COR-L47 (cell line): ENCODE measurements around the gene ULBP3.

Experiments
- DNase-seq: peaks from one replicate; lab custom pipeline; 2025; lab: John Stamatoyannopoulos, UW

ULBP3 gene

GRCh38 chr6:150068720-150069648 lies at the start of gene ULBP3:
TSS of gene ULBP3 (minus strand) at chr6:150069121. CDS start at chr6:150069066, 55 bp downstream.
- no peak for DNase-seq

GRCh38 chr6:150118627-150119026 lies 49.7 kb upstream of the ULBP3 start:
- no peak for DNase-seq

GRCh38 chr6:150118203-150118602 lies 49.3 kb upstream of the ULBP3 start:
- DNase-seq, result no peak

- no peak for DNase-seq
Measured at GRCh38 chr6:150116200-150116800, 47.4 kb upstream of the ULBP3 start.

- DNase-seq, result no peak
Measured at GRCh38 chr6:150115769-150116168, 46.8 kb upstream of the ULBP3 start.

GRCh38 chr6:150112233-150112632 lies 43.3 kb upstream of the ULBP3 start:
- no peak for DNase-seq

GRCh38 chr6:150102750-150103270 lies 33.9 kb upstream of the ULBP3 start:
- DNase-seq, result no peak

- DNase-seq, result no peak
Measured at GRCh38 chr6:150100745-150101144, 31.8 kb upstream of the ULBP3 start.

- no peak for DNase-seq
Measured at GRCh38 chr6:150099953-150100352, 31.0 kb upstream of the ULBP3 start.

GRCh38 chr6:150099546-150099945 lies 30.6 kb upstream of the ULBP3 start:
- DNase-seq, result no peak

- DNase-seq, result no peak
Measured at GRCh38 chr6:150098155-150098554, 29.2 kb upstream of the ULBP3 start.

GRCh38 chr6:150093397-150093796 lies 24.5 kb upstream of the ULBP3 start:
- no peak for DNase-seq

GRCh38 chr6:150091476-150091875 lies 22.6 kb upstream of the ULBP3 start:
- no peak for DNase-seq

- no peak for DNase-seq
Measured at GRCh38 chr6:150090328-150090727, 21.4 kb upstream of the ULBP3 start.

GRCh38 chr6:150088481-150089154 lies 19.7 kb upstream of the ULBP3 start:
- DNase-seq, result no peak

- no peak for DNase-seq
Measured at GRCh38 chr6:150087336-150087735, 18.4 kb upstream of the ULBP3 start.

GRCh38 chr6:150086026-150086425 lies 17.1 kb upstream of the ULBP3 start:
- no peak for DNase-seq

- DNase-seq, result no peak
Measured at GRCh38 chr6:150084426-150084825, 15.5 kb upstream of the ULBP3 start.

GRCh38 chr6:150083839-150084238 lies 14.9 kb upstream of the ULBP3 start:
- DNase-seq, result no peak

GRCh38 chr6:150081702-150082101 lies 12.8 kb upstream of the ULBP3 start:
- DNase-seq, result no peak

GRCh38 chr6:150079604-150080003 lies 10.7 kb upstream of the ULBP3 start:
- no peak for DNase-seq

GRCh38 chr6:150078788-150079187 lies 9.9 kb upstream of the ULBP3 start:
- no peak for DNase-seq
